Measurements from ENCODE around the gene PTOV1. TPM values are rescaled to one million over a fixed set of nuclear protein-coding genes. Genes with fewer than 3 reads are reported as not detected.

PTOV1 gene
- total and polyA plus RNA-seq, 2 donors (not counting 1 experiment from before 2014, with no cell fraction given), result 144 to 230 TPM

DNA sequence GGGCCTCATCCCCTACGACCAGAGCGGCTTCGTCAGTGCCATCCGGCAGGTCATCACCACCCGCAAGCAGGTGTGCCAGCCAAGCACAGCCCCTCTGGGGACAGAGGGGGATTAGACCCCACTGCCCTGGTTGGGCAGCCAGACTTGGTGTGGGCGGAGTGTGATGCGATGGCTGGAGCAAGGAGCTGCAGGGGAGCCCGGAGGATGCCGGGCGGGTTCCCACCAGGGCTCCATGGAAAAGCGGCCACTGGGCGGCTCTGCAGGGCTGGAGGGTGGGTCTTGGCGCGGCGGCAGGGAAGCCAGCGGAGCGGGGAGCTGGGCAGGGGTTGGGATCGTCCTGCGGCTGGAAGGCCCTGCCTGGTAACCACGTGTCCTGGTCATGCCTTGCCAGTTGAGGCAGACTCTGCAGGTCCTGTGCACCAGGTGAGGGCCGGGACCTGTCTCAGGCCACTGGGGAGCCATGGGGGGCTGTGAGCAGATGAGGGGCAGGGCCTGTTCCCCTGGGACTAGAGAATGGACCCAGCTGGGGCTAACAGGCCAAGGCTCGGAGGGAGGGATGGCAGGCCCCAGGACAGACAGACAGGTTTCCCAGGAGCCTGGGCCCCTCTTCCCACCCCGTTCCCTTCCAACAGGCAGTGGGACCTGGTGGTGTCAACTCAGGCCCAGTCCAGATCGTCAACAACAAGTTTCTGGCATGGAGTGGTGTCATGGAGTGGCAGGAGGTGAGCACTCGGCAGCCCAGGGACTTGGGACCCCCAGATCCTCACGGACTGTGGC is 6.3 kb downstream of the PTOV1 start:
- Histone ChIP-seq H3K4me3 (ENCODE audit: control extremely low read depth in 1 of 5, extremely low read depth in 1 of 5, insufficient read depth in 1 of 5, low read depth in 2 of 5, low read length in 4 of 5) (no peak overlapping the region), H3K36me3 (replicated peaks in 1 of 2; ENCODE audit: control extremely low read depth in 1 of 2, control insufficient read depth in 1 of 2, extremely low read depth in 1 of 2, insufficient read depth in 2 of 2, low read length in 1 of 2) (peaks cover 0 to 55% of the 10 kb centered on the region in 2 experiments), H2AFZ (ENCODE audit: insufficient read depth, low read depth, low read length, poor library complexity, severe bottlenecking) (no peak overlapping the region), H3K79me2 (ENCODE audit: control insufficient read depth, insufficient read depth, low read length) (peaks cover 19% of the 10 kb centered on the region), H3K9me3 (ENCODE audit: control extremely low read depth in 1 of 3, control insufficient read depth in 2 of 3, insufficient read depth in 1 of 3, low read length in 2 of 3) (no peaks in the 10 kb centered on the region), H3K9ac (ENCODE audit: low read length) (no peak overlapping the region), H3K27ac (ENCODE audit: low read length in 2 of 2) (no peak overlapping the region), H4K20me1 (ENCODE audit: control insufficient read depth, insufficient read depth, low read length, poor library complexity, severe bottlenecking) (peaks cover 92% of the 10 kb centered on the region), H3K27me3 (replicated peaks in 1 of 4; ENCODE audit: control extremely low read depth in 1 of 4, control insufficient read depth in 3 of 4, insufficient read depth in 4 of 4, low read length in 3 of 4) (no peaks in the 10 kb centered on the region), H3K4me1 (ENCODE audit: control insufficient read depth in 2 of 2, insufficient read depth in 2 of 2, low read length in 2 of 2) (peaks cover 13 to 18% of the 10 kb centered on the region in 2 donors), H3K4me2 (replicated peaks; ENCODE audit: low read depth, low read length, poor library complexity, severe bottlenecking) (no peak overlapping the region)
- Mint-ChIP-seq H3K9me3 (ENCODE audit: insufficient read depth) (no peaks in the 10 kb centered on the region), H3K27ac (no peak overlapping the region), H3K27me3 (no peaks in the 10 kb centered on the region), H3K4me3 (no peak overlapping the region), H3K4me1 (peaks cover 15% of the 10 kb centered on the region)
- ChIA-PET POLR2A (no interaction called here), CTCF (no interaction called here)
- WGBS (ENCODE audit: insufficient coverage), result 94% methylated on average over 25 of the region's 26 CpGs
- no peak for ATAC-seq (ENCODE audit: low read depth)
- TF ChIP-seq EZH2 (IDR thresholded peaks at IDR 0.05; ENCODE audit: borderline replicate concordance, insufficient read depth, low read depth, low read length, poor library complexity, severe bottlenecking), result no peak
- TF ChIP-seq, protein P1, sequence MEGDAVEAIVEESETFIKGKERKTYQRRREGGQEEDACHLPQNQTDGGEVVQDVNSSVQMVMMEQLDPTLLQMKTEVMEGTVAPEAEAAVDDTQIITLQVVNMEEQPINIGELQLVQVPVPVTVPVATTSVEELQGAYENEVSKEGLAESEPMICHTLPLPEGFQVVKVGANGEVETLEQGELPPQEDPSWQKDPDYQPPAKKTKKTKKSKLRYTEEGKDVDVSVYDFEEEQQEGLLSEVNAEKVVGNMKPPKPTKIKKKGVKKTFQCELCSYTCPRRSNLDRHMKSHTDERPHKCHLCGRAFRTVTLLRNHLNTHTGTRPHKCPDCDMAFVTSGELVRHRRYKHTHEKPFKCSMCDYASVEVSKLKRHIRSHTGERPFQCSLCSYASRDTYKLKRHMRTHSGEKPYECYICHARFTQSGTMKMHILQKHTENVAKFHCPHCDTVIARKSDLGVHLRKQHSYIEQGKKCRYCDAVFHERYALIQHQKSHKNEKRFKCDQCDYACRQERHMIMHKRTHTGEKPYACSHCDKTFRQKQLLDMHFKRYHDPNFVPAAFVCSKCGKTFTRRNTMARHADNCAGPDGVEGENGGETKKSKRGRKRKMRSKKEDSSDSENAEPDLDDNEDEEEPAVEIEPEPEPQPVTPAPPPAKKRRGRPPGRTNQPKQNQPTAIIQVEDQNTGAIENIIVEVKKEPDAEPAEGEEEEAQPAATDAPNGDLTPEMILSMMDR (IDR thresholded peaks at IDR 0.05), result no peak
- intact Hi-C loops (cut with micrococcal nuclease), result no loop called here
- DNase-seq, result peak; percentile 33

DNA sequence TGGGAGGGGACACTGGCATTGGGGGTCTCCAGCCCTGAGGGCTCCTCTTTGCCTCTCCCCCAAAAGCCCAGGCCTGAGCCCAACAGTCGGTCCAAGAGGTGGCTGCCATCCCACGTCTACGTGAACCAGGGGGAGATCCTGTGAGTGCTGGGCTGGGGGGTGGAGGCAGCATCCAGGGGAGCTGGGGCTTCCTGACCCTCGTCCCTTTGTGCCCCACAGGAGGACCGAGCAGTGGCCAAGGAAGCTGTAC is 6.8 kb downstream of the PTOV1 start:
- Mint-ChIP-seq H3K4me1 (peaks cover 10% of the 10 kb centered on the region), H3K27ac (no peak overlapping the region), H3K27me3 (no peaks in the 10 kb centered on the region), H3K4me3 (no peak overlapping the region), H3K9me3 (ENCODE audit: insufficient read depth) (no peaks in the 10 kb centered on the region)
- Histone ChIP-seq H3K27me3 (replicated peaks in 1 of 4; ENCODE audit: control extremely low read depth in 1 of 4, control insufficient read depth in 3 of 4, insufficient read depth in 4 of 4, low read length in 3 of 4) (no peaks in the 10 kb centered on the region), H3K4me1 (ENCODE audit: control insufficient read depth in 2 of 2, insufficient read depth in 2 of 2, low read length in 2 of 2) (peaks cover 8 to 13% of the 10 kb centered on the region in 2 donors), H3K9me3 (ENCODE audit: control extremely low read depth in 1 of 3, control insufficient read depth in 2 of 3, insufficient read depth in 1 of 3, low read length in 2 of 3) (no peaks in the 10 kb centered on the region), H3K4me3 (ENCODE audit: control extremely low read depth in 1 of 5, extremely low read depth in 1 of 5, insufficient read depth in 1 of 5, low read depth in 2 of 5, low read length in 4 of 5) (no peak overlapping the region), H3K79me2 (ENCODE audit: control insufficient read depth, insufficient read depth, low read length) (peaks cover 17% of the 10 kb centered on the region), H3K36me3 (replicated peaks in 1 of 2; ENCODE audit: control extremely low read depth in 1 of 2, control insufficient read depth in 1 of 2, extremely low read depth in 1 of 2, insufficient read depth in 2 of 2, low read length in 1 of 2) (peaks cover 0 to 60% of the 10 kb centered on the region in 2 experiments), H4K20me1 (ENCODE audit: control insufficient read depth, insufficient read depth, low read length, poor library complexity, severe bottlenecking) (peaks cover 89% of the 10 kb centered on the region), H3K27ac (ENCODE audit: low read length in 2 of 2) (no peak overlapping the region), H3K4me2 (replicated peaks; ENCODE audit: low read depth, low read length, poor library complexity, severe bottlenecking) (no peak overlapping the region), H3K9ac (ENCODE audit: low read length) (no peak overlapping the region), H2AFZ (ENCODE audit: insufficient read depth, low read depth, low read length, poor library complexity, severe bottlenecking) (no peak overlapping the region)
- 93% methylated on average over 5 of the region's 5 CpGs for WGBS (ENCODE audit: insufficient coverage)
- POLR2A ChIA-PET, result no interaction called here
- intact Hi-C loops (cut with micrococcal nuclease), result no loop called here
- TF ChIP-seq, protein P1 (IDR thresholded peaks at IDR 0.05), result no peak
- no peak for TF ChIP-seq EZH2 (IDR thresholded peaks at IDR 0.05; ENCODE audit: borderline replicate concordance, insufficient read depth, low read depth, low read length, poor library complexity, severe bottlenecking)
- DNase-seq (no peak), ATAC-seq (ENCODE audit: low read depth) (no peak)
- CTCF ChIA-PET, result no interaction called here
